Measurements from ENCODE around the gene RFTN1.

Gene RFTN1

DNA sequence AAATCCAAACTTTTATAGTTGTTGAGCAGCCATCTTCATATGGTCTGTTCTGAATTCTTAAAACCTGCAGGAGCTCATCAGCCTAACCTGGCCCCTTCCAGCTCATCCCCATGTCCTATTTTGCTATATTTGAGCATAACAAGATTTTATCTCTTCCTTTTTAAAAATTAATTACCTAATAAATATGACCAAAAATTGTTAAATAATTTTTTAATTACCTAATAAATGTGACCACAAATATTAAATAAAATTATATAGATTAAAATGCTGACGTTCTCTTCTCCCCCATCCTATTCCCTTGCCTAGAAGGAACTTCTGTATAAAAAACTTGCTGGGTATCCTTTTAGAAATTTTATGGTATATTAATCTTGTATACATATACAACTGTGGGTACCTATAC, 204.8 kb downstream of the RFTN1 start:
- TF ChIP-seq, protein P1, sequence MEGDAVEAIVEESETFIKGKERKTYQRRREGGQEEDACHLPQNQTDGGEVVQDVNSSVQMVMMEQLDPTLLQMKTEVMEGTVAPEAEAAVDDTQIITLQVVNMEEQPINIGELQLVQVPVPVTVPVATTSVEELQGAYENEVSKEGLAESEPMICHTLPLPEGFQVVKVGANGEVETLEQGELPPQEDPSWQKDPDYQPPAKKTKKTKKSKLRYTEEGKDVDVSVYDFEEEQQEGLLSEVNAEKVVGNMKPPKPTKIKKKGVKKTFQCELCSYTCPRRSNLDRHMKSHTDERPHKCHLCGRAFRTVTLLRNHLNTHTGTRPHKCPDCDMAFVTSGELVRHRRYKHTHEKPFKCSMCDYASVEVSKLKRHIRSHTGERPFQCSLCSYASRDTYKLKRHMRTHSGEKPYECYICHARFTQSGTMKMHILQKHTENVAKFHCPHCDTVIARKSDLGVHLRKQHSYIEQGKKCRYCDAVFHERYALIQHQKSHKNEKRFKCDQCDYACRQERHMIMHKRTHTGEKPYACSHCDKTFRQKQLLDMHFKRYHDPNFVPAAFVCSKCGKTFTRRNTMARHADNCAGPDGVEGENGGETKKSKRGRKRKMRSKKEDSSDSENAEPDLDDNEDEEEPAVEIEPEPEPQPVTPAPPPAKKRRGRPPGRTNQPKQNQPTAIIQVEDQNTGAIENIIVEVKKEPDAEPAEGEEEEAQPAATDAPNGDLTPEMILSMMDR (IDR thresholded peaks at IDR 0.05; ENCODE audit: extremely low read depth, insufficient read depth, missing control alignments): no peak
- in situ Hi-C loops (cut with MboI; ENCODE audit: low pct_unique_long_range_greater_than_20kb, low sequenced_read_pairs, unreplicated experiment): no loop called here
- no peak for DNase-seq (ENCODE audit: low spot score)

DNA sequence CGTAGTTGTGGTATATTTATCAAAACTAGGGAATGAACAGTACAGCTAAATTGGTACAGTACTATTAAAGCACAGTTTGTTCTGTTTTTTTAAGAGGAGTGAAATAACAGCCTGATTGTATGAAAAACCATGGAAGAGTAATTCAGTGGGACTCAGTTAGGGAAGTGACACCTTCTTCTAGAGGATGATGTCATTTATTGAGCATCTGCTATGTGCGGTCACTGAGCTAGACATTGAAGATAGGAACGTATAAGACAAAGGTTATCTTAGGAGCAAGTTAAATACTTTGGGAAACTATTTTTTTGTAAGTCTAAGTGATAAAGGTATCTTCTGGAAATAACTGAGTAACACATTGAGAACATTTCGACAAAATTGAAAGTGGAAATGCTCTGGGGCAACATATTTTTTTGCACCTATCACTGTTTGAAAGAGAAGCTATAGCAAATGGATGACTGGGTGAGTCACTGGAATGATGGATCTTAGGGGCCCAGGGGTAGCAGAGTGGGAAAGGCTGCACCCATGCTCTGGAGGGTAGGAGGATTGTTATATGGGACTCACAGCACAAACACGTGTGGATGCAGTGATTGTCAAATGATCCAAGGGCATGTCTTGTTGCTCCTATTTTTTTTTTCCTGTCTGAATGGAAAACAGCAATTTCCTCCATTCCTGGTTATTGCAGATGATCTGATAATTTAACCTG, 205.5 kb downstream of the RFTN1 start:
- no peak for DNase-seq (ENCODE audit: low spot score)
- TF ChIP-seq, protein P1 (IDR thresholded peaks at IDR 0.05; ENCODE audit: extremely low read depth, insufficient read depth, missing control alignments): no peak
- in situ Hi-C loops (cut with MboI; ENCODE audit: low pct_unique_long_range_greater_than_20kb, low sequenced_read_pairs, unreplicated experiment): no loop called here

DNA sequence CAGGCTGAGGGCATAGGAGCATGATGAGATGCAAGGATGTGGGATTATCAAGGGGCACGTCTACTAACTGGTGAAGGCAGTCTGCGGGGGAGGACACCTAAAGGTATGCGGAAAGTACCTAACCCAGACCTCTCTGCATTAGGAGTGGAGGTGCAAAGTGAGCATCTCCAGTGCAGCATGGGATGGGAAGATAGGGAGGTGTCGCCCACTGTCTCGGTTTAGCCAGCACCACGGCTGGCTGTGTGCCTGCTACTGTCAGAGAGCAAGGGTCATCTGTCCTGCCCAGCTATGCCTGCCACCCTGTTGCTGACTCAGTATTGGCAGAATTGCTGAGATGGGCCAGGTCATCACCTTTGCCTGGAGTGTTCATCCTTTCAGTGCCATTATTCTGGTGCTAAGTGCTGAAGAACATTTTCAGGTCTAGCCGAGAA, 208.4 kb downstream of the RFTN1 start:
- in situ Hi-C loops (cut with MboI; ENCODE audit: low pct_unique_long_range_greater_than_20kb, low sequenced_read_pairs, unreplicated experiment): no loop called here
- DNase-seq (ENCODE audit: low spot score): no peak
- TF ChIP-seq, protein P1 (IDR thresholded peaks at IDR 0.05; ENCODE audit: extremely low read depth, insufficient read depth, missing control alignments): no peak

DNA sequence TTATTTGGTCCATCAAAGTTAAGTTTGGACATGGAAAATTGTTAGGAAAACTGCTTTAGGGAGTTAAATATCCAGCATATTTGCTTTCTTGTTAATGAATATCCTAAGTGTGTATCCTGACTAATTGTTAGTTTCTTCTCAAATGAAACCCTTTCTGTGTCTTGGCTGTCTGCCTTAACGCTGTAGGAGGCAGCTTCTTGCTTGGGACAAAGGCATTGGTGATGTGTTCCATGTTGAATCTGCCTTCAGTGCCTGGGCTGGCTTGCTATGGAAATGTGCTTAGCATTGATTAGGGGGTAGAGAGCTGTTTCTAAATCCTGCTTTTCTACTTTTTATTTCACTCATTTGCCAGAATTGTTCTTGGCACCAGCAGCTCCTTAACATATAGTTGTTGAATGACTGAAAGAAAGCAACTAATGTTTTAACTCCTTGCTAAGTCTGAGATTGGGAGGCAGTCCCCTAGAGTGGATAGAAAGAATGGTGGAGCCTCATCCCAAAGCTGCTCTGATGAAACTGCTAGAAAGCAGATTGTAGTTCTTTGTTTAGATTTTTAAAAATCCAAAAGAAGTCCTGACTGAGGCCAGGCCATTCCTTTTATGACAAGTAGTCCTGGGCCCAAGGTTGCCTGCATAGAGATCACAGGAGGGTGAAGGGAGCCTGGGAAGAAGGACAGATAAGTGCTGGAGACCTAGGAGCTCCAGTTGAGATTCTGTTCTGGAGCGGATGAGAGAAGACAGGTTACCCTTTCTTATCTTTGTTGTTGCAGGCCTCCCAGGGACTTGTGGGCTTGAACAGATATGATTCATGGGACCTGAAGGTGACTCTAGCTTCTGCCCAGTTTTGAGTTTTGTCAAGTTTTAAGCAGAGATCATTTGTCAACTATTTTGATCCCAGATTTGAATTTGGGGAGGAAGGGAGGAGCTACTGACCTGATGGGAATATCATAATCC, 209.2 kb downstream of the RFTN1 start:
- in situ Hi-C loops (cut with MboI; ENCODE audit: low pct_unique_long_range_greater_than_20kb, low sequenced_read_pairs, unreplicated experiment): no loop called here
- TF ChIP-seq, protein P1 (IDR thresholded peaks at IDR 0.05; ENCODE audit: extremely low read depth, insufficient read depth, missing control alignments): no peak
- DNase-seq (ENCODE audit: low spot score): no peak

DNA sequence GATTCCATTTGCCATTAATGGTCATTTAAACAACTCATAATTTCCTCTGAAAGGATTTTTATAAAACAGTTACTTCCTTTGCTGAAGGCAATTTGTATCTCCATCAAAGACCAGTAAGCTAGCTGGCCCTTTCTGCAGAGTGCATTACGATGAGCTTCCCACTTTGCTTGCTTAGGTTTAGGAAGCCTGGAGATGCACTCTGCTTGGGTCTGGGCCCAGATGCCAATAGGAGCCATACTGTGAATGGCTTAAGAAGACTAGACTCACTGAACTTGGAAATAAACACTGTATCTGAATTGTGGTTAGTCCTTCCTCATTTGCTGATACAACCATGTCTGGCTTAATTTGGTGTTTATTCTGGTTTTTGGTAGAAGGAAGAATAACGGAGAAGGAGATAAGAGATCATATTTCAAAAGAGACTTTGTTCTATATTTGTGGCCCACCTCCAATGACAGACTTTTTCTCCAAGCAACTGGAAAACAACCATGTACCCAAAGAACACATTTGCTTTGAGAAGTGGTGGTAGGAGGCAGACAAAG, 210.4 kb downstream of the RFTN1 start:
- in situ Hi-C loops (cut with MboI; ENCODE audit: low pct_unique_long_range_greater_than_20kb, low sequenced_read_pairs, unreplicated experiment): no loop called here

DNA sequence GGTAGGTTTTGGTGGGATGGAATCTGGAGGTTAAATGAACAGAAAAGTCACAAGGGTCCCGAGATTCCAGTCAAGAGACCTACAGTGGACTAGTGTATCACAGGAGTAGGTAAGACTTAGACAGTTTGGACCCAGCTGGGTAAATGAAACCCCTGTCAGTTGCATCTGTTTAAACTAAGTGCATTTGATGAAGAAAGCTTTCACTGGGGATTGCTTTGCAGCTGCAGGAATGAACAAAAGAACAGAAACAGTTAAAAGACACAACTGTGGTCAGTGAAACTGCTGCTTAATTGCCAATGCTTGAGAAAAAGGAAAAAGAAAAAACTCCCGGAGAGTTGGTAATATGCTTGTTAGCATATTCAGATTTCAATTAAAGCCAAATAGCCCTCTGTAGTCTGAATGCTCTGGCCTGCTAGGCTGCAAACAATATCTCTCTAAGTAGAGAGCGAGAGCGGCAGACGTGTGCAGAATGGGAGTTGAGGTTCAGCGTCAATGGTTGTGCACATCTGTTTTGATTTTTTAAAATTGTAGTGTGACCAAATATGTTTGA, 211.3 kb downstream of the RFTN1 start:
- in situ Hi-C loops (cut with MboI; ENCODE audit: low pct_unique_long_range_greater_than_20kb, low sequenced_read_pairs, unreplicated experiment): no loop called here
- DNase-seq (ENCODE audit: low spot score): no peak
- TF ChIP-seq, protein P1 (IDR thresholded peaks at IDR 0.05; ENCODE audit: extremely low read depth, insufficient read depth, missing control alignments): no peak

More for the DNA sequence above, 210.4 kb downstream of the RFTN1 start:
- no peak for DNase-seq (ENCODE audit: low spot score)
- TF ChIP-seq, protein P1 (IDR thresholded peaks at IDR 0.05; ENCODE audit: extremely low read depth, insufficient read depth, missing control alignments): no peak

Measured in GM13977 (cell line).